Erythroblast (primary cell): Measurements from ENCODE around the gene VPS26B.

ENCODE experiments used
- GATA1 ChIP-seq: IDR thresholded peaks from 2 replicates; pipeline ENCODE4 v1.6.1; 2011; ENCODE audit warnings: low read depth, mild to moderate bottlenecking, control low read depth, low read length, moderate library complexity
- POLR2A ChIP-seq: IDR thresholded peaks from 2 replicates; pipeline ENCODE4 v1.6.1; 2011; ENCODE audit warnings: mild to moderate bottlenecking, low read length

DNA sequence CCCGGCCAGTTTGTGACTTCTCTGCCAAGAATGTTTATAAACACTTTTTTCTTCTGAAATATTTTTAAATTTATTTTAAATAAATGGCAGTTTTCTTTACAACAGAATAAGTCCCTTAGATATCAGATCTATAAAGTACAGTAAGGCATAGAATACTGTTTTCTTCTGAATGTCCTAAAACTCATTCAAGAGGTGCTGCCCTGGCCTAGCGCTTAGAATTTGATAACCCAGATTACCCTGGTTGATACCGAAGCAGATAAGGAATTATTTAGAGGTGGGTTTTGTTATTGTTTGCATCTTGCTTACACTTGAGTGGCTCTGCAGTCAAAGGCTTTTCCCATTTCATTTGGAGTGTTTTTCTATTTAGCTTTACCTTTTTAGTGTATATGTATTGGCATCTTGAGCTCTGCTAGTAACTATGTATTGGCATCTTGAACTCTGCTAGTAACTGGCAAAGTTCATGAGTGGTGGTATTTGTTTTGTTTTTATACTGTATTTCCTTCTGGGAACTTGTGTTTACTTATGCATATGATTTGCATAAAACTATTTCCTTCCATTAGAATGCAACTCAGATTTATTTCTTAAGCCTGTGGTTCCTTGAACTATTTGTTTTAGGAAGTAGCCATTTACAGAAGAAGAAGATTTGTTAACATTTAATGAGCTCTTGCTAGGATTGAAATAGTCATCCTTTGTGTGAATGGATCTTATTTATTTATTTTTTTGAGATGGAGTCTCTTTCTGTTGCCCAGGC is 30.1 kb downstream of the VPS26B start:
- TF ChIP-seq POLR2A = no peak
- TF ChIP-seq GATA1 = no peak
